Keratinocyte (primary cell): ENCODE measurements around the gene INPP5E. TPM values are rescaled to one million over a fixed set of nuclear protein-coding genes. Genes with fewer than 3 reads are reported as not detected.
A peak's percentile ranks its signal among the peaks of the same experiment; 100 is the strongest.

Source experiments
- DNase-seq: peaks from one replicate; pipeline ENCODE4 v3.0.0-alpha.2; 2011; ENCODE audit warnings: low read depth, missing footprints, low spot score
- FAIRE-seq: peaks from 2 replicates; lab custom pipeline; 2011; peaks lifted over from hg19 to GRCh38; lab: Jason Lieb, UNC
- H2AFZ ChIP-seq: 2 replicates; pipeline ENCODE4 v1.6.0; 2012; ENCODE audit warnings: low read length, control low read depth, inconsistent platforms; ENCODE audit not compliant: control insufficient read depth
- H3K27ac ChIP-seq: 2 replicates; pipeline ENCODE4 v1.5.1; 2011; ENCODE audit warnings: low read length; ENCODE audit not compliant: control insufficient read depth, insufficient read depth
- H3K27me3 ChIP-seq: 3 replicates; pipeline ENCODE4 v1.6.0; 2011; ENCODE audit warnings: low read length; ENCODE audit not compliant: control insufficient read depth, insufficient read depth; ENCODE audit errors: extremely low read depth
- H3K36me3 ChIP-seq, 2 experiments: 2 replicates in 1 of 2; 3 replicates in 1 of 2; pipeline ENCODE4 v1.5.1; 2011; ENCODE audit warnings: low read length in 2 of 2, mild to moderate bottlenecking in 1 of 2; ENCODE audit not compliant: control insufficient read depth in 2 of 2, insufficient read depth in 2 of 2; ENCODE audit errors: extremely low read depth in 1 of 2
- H3K4me1 ChIP-seq: 3 replicates; pipeline ENCODE4 v1.5.1; 2011; ENCODE audit warnings: low read length; ENCODE audit not compliant: control insufficient read depth, insufficient read depth; ENCODE audit errors: extremely low read depth
- H3K4me2 ChIP-seq: 3 replicates; pipeline ENCODE4 v1.6.0; 2011; ENCODE audit warnings: low read depth, low read length; ENCODE audit not compliant: control insufficient read depth, insufficient read depth; ENCODE audit errors: extremely low read depth
- H3K4me3 ChIP-seq, 3 experiments: fragments of 200-600 bp in 1 of 3; sonication (generic) in 1 of 3; 2 replicates in 2 of 3; 3 replicates in 1 of 3; pipeline ENCODE4 v1.5.1; 2011 to 2016; ENCODE audit warnings: low read length in 3 of 3, mild to moderate bottlenecking in 3 of 3, control low read depth in 2 of 3, inconsistent platforms in 1 of 3, low read depth in 1 of 3, mixed read lengths in 1 of 3, mixed run types in 1 of 3, moderate library complexity in 1 of 3; ENCODE audit not compliant: control insufficient read depth in 2 of 3, insufficient read depth in 2 of 3; ENCODE audit errors: extremely low read depth in 1 of 3
- H3K79me2 ChIP-seq: 2 replicates; pipeline ENCODE4 v1.6.0; 2012; ENCODE audit warnings: low read length; ENCODE audit not compliant: control insufficient read depth, insufficient read depth
- H3K9ac ChIP-seq: 3 replicates; pipeline ENCODE4 v1.6.0; 2011; ENCODE audit warnings: low read length; ENCODE audit not compliant: control insufficient read depth, insufficient read depth; ENCODE audit errors: extremely low read depth
- H3K9me1 ChIP-seq: 3 replicates; pipeline ENCODE4 v1.6.0; 2011; ENCODE audit warnings: low read length; ENCODE audit not compliant: control insufficient read depth, insufficient read depth; ENCODE audit errors: extremely low read depth
- H3K9me3 ChIP-seq: 2 replicates; pipeline ENCODE4 v1.5.1; 2012; ENCODE audit warnings: low read depth, low read length; ENCODE audit not compliant: control insufficient read depth
- H4K20me1 ChIP-seq: 3 replicates; pipeline ENCODE4 v1.6.0; 2011; ENCODE audit warnings: low read length; ENCODE audit not compliant: control insufficient read depth, insufficient read depth; ENCODE audit errors: extremely low read depth
- CTCF ChIP-seq, 3 experiments: IDR thresholded peaks in 1 of 3; conservative IDR thresholded peaks in 1 of 3; optimal IDR thresholded peaks in 1 of 3; 2 replicates in 2 of 3; 3 replicates in 1 of 3; pipeline versions ENCODE3 to v1.5.1; 2011; ENCODE audit warnings: low read length in 3 of 3, mild to moderate bottlenecking in 3 of 3, moderate library complexity in 2 of 3, control low read depth in 1 of 3, inconsistent platforms in 1 of 3; ENCODE audit not compliant: insufficient read depth in 2 of 3; ENCODE audit errors: extremely low read depth in 1 of 3
- EZH2 ChIP-seq: IDR thresholded peaks from one replicate; pipeline ENCODE4 v1.6.1; 2012; ENCODE audit warnings: inconsistent platforms, mild to moderate bottlenecking, low read length, moderate library complexity
- dilution Hi-C: fragments of 300-500 bp; cut with MboI; formaldehyde crosslinking; loops from one replicate; pipeline ENCODE4 v1.7.0; 2020; ENCODE audit warnings: low sequenced_read_pairs; ENCODE audit not compliant: extremely low pct_ligation_motif_present
- polyA plus RNA-seq, 5 experiments: library from polyadenylated mRNA; depleted of rRNA in 3 of 5; stranded (reverse) in 3 of 5; stranded (forward) in 1 of 5; unstranded in 1 of 5; fragments of >200 nt; gene quantifications; 1 replicate in 1 of 5; 2 replicates in 3 of 5; 3 replicates in 1 of 5; pipeline versions ENCODE4 v1.2.1 to v1.2.3, GENCODE V29; 2011 to 2012; ENCODE audit warnings: missing spikeins in 2 of 5, low read depth in 1 of 5, low replicate concordance in 1 of 5

The INPP5E gene
- polyA plus RNA-seq, 1 donor (not counting 4 experiments of a cell fraction or from before 2014, with no cell fraction given), result 4.4 TPM

GRCh38 chr9:136482046-136482792 is 42.6 kb upstream of the INPP5E start:
- H3K4me3 ChIP-seq, result peak overlapping the region; percentile 73 to 92 (median 83)
- peak overlapping the region; percentile 96 for H3K27ac ChIP-seq
- H3K9me1 ChIP-seq, result no peaks in the 10 kb centered on the region
- peak overlapping the region; percentile 95 for H3K4me2 ChIP-seq
- FAIRE-seq, result no peak
- H4K20me1 ChIP-seq, result peaks cover 20% of the 10 kb centered on the region
- no peaks in the 10 kb centered on the region for H3K27me3 ChIP-seq
- H3K9ac ChIP-seq, result peak overlapping the region; percentile 97
- H2AFZ ChIP-seq, result no peak overlapping the region
- no peak for TF ChIP-seq CTCF (optimal IDR thresholded peaks at IDR 0.05 in 1 of 3, IDR thresholded peaks at IDR 0.05 in 1 of 3, conservative IDR thresholded peaks at IDR 0.05 in 1 of 3; ENCODE audit: extremely low read depth in 1 of 3, insufficient read depth in 2 of 3, low read length in 3 of 3)
- no peak for TF ChIP-seq EZH2
- dilution Hi-C loops, result no loop called here
- H3K36me3 ChIP-seq, result peaks cover 7 to 14% of the 10 kb centered on the region in 2 experiments
- H3K4me1 ChIP-seq, result peaks cover 17% of the 10 kb centered on the region
- DNase-seq, result no peak
- peaks cover 52% of the 10 kb centered on the region for H3K79me2 ChIP-seq
- no peaks in the 10 kb centered on the region for H3K9me3 ChIP-seq

- peak overlapping the region; percentile 95 for H3K4me2 ChIP-seq
- H3K36me3 ChIP-seq, result peaks cover 13 to 19% of the 10 kb centered on the region in 2 experiments
- dilution Hi-C loops, result no loop called here
- TF ChIP-seq EZH2 (no peak), CTCF (optimal IDR thresholded peaks at IDR 0.05 in 1 of 3, IDR thresholded peaks at IDR 0.05 in 1 of 3, conservative IDR thresholded peaks at IDR 0.05 in 1 of 3; ENCODE audit: extremely low read depth in 1 of 3, insufficient read depth in 2 of 3, low read length in 3 of 3) (no peak)
- H3K79me2 ChIP-seq, result peaks cover 59% of the 10 kb centered on the region
- H3K9me3 ChIP-seq, result no peaks in the 10 kb centered on the region
- FAIRE-seq (no peak), DNase-seq (no peak)
- no peak overlapping the region for H2AFZ ChIP-seq
- peak overlapping the region; percentile 97 for H3K9ac ChIP-seq
- peak overlapping the region; percentile 96 for H3K27ac ChIP-seq
- H3K4me1 ChIP-seq, result peaks cover 17% of the 10 kb centered on the region
- no peaks in the 10 kb centered on the region for H3K27me3 ChIP-seq
- no peaks in the 10 kb centered on the region for H3K9me1 ChIP-seq
- H4K20me1 ChIP-seq, result peaks cover 20% of the 10 kb centered on the region
- H3K4me3 ChIP-seq, result peak overlapping the region; percentile 73 to 92 (median 83)
These were observed 41.9 kb upstream of the INPP5E start for GRCh38 chr9:136481558-136481957.
